Fibroblast of lung (primary cell): ENCODE results near the gene FRY. TPM values are rescaled to one million over a fixed set of nuclear protein-coding genes. Genes with fewer than 3 reads are reported as not detected.

Experiments
- DNase-seq, 2 donors: peaks; one replicate each; pipeline versions ENCODE4 v3.0.0 to v3.0.0-alpha.2; 2010; ENCODE audit warnings: low read depth in 2 of 2
- H2AFZ ChIP-seq: 2 replicates; pipeline ENCODE4 v1.5.1; 2012; ENCODE audit warnings: low read length, control low read depth, inconsistent platforms
- H3K27ac ChIP-seq: 2 replicates; pipeline ENCODE4 v1.5.1; 2011; ENCODE audit warnings: low read length, control low read depth; ENCODE audit not compliant: insufficient read depth
- H3K27me3 ChIP-seq: 2 replicates; pipeline ENCODE4 v1.5.1; 2011; ENCODE audit warnings: mild to moderate bottlenecking, low read length; ENCODE audit not compliant: control insufficient read depth, insufficient read depth
- H3K36me3 ChIP-seq: 2 replicates; pipeline ENCODE4 v1.5.1; 2011; ENCODE audit warnings: low read length; ENCODE audit not compliant: control insufficient read depth, insufficient read depth
- H3K4me1 ChIP-seq: 2 replicates; pipeline ENCODE4 v1.5.1; 2011; ENCODE audit warnings: low read length; ENCODE audit not compliant: control insufficient read depth, insufficient read depth; ENCODE audit errors: extremely low read depth
- H3K4me2 ChIP-seq: 2 replicates; pipeline ENCODE4 v1.5.1; 2011; ENCODE audit warnings: low read length, control low read depth; ENCODE audit not compliant: insufficient read depth; ENCODE audit errors: extremely low read depth
- H3K4me3 ChIP-seq, 4 experiments: fragments of 200-600 bp in 1 of 4; sonication (generic) in 1 of 4; replicated peaks in 1 of 4; 2 replicates each; pipeline ENCODE4 v1.5.1; 2011 to 2016; ENCODE audit warnings: low read length in 4 of 4, low read depth in 3 of 4, mild to moderate bottlenecking in 3 of 4, control low read depth in 2 of 4, inconsistent platforms in 1 of 4, mixed read lengths in 1 of 4; ENCODE audit not compliant: insufficient read depth in 1 of 4; ENCODE audit errors: control extremely low read depth in 1 of 4
- H3K79me2 ChIP-seq: 2 replicates; pipeline ENCODE4 v1.5.1; 2012; ENCODE audit warnings: mild to moderate bottlenecking, low read length, inconsistent platforms; ENCODE audit not compliant: control insufficient read depth, insufficient read depth
- H3K9ac ChIP-seq: 2 replicates; pipeline ENCODE4 v1.5.1; 2011; ENCODE audit warnings: mild to moderate bottlenecking, low read length, control low read depth; ENCODE audit not compliant: insufficient read depth
- H3K9me3 ChIP-seq: 2 replicates; pipeline ENCODE4 v1.5.1; 2012; ENCODE audit warnings: low read depth, low read length; ENCODE audit not compliant: control insufficient read depth, insufficient read depth
- H4K20me1 ChIP-seq: 2 replicates; pipeline ENCODE4 v1.5.1; 2011; ENCODE audit warnings: low read length; ENCODE audit not compliant: control insufficient read depth, insufficient read depth; ENCODE audit errors: extremely low read depth
- CTCF ChIP-seq, 2 donors: IDR thresholded peaks in 1 of 2; conservative IDR thresholded peaks in 1 of 2; 1 replicate in 1 of 2; 2 replicates in 1 of 2; pipeline ENCODE4 v1.5.1; 2011 to 2012; ENCODE audit warnings: low read length in 2 of 2, control low read depth in 1 of 2, inconsistent platforms in 1 of 2, low read depth in 1 of 2, mild to moderate bottlenecking in 1 of 2
- EZH2 ChIP-seq: IDR thresholded peaks from 2 replicates; pipeline ENCODE4 v1.5.1; 2012; ENCODE audit warnings: low read length, control low read depth, mild to moderate bottlenecking; ENCODE audit errors: missing control alignments
- polyA plus RNA-seq, 2 donors: library from polyadenylated mRNA; depleted of rRNA in 1 of 2; stranded (reverse) in 1 of 2; unstranded in 1 of 2; fragments of >200 nt; gene quantifications; 2 replicates each; pipeline ENCODE4 v1.2.1, GENCODE V29; 2011 to 2012; ENCODE audit warnings: missing spikeins in 1 of 2
- total RNA-seq: library from RNA; depleted of rRNA; stranded (reverse); fragments of >200 nt; gene quantifications from 2 replicates; pipeline ENCODE4 v1.2.1, GENCODE V29; 2014

FRY gene
- total and polyA plus RNA-seq, 2 donors (not counting 1 experiment from before 2014, with no cell fraction given): 8.8 to 18.3 TPM

- DNase-seq: no peak
- Histone ChIP-seq H3K9me3 (no peaks in the 10 kb centered on the region), H3K9ac (no peak overlapping the region), H3K27ac (no peak overlapping the region), H3K27me3 (no peaks in the 10 kb centered on the region), H3K79me2 (no peaks in the 10 kb centered on the region), H4K20me1 (no peaks in the 10 kb centered on the region), H3K36me3 (no peaks in the 10 kb centered on the region), H3K4me3 (no peak overlapping the region), H3K4me1 (no peaks in the 10 kb centered on the region), H3K4me2 (no peak overlapping the region), H2AFZ (no peak overlapping the region)
- TF ChIP-seq CTCF (conservative IDR thresholded peaks at IDR 0.05 in 1 of 2, IDR thresholded peaks at IDR 0.05 in 1 of 2; ENCODE audit: low read depth in 1 of 2, low read length in 2 of 2) (no peak), EZH2 (no peak)
Measured at GRCh38 chr13:32107973-32108372, 76.4 kb downstream of the FRY start.

- Histone ChIP-seq H3K4me2 (no peak overlapping the region), H4K20me1 (no peaks in the 10 kb centered on the region), H3K27me3 (no peaks in the 10 kb centered on the region), H3K9me3 (no peaks in the 10 kb centered on the region), H3K9ac (no peak overlapping the region), H3K4me1 (no peaks in the 10 kb centered on the region), H3K4me3 (no peak overlapping the region), H3K27ac (no peak overlapping the region), H3K36me3 (no peaks in the 10 kb centered on the region), H2AFZ (no peak overlapping the region), H3K79me2 (no peaks in the 10 kb centered on the region)
- TF ChIP-seq EZH2 (no peak), CTCF (conservative IDR thresholded peaks at IDR 0.05 in 1 of 2, IDR thresholded peaks at IDR 0.05 in 1 of 2; ENCODE audit: low read depth in 1 of 2, low read length in 2 of 2) (no peak)
- no peak for DNase-seq
Measured at GRCh38 chr13:32113532-32113931, 82.0 kb downstream of the FRY start.

- Histone ChIP-seq H3K9me3 (no peaks in the 10 kb centered on the region), H3K79me2 (no peaks in the 10 kb centered on the region), H3K4me2 (no peak overlapping the region), H3K4me1 (no peaks in the 10 kb centered on the region), H4K20me1 (no peaks in the 10 kb centered on the region), H3K36me3 (no peaks in the 10 kb centered on the region), H3K27ac (no peak overlapping the region), H3K9ac (no peak overlapping the region), H3K4me3 (no peak overlapping the region), H3K27me3 (no peaks in the 10 kb centered on the region), H2AFZ (no peak overlapping the region)
- TF ChIP-seq CTCF (conservative IDR thresholded peaks at IDR 0.05 in 1 of 2, IDR thresholded peaks at IDR 0.05 in 1 of 2; ENCODE audit: low read depth in 1 of 2, low read length in 2 of 2) (no peak), EZH2 (no peak)
- no peak for DNase-seq
Measured at GRCh38 chr13:32114284-32114950, 82.8 kb downstream of the FRY start.
